Osteocyte (in vitro differentiated cells): ENCODE results near the gene DENND2A. TPM values are rescaled to one million over a fixed set of nuclear protein-coding genes. Genes with fewer than 3 reads are reported as not detected.
A peak's percentile ranks its signal among the peaks of the same experiment; 100 is the strongest.

Experiments used
- DNase-seq: peaks from one replicate; pipeline ENCODE4 v3.0.0; 2021; ENCODE audit warnings: mixed read lengths; ENCODE audit not compliant: unreplicated experiment; ENCODE audit errors: extremely low spot score
- H3K27ac Mint-ChIP-seq: one replicate; pipeline ENCODE4 v1.8.0; 2021; ENCODE audit warnings: mild to moderate bottlenecking, mixed read lengths; ENCODE audit not compliant: unreplicated experiment
- H3K27me3 Mint-ChIP-seq: one replicate; pipeline ENCODE4 v1.8.0; 2021; ENCODE audit warnings: mixed read lengths; ENCODE audit not compliant: unreplicated experiment
- H3K36me3 Mint-ChIP-seq: one replicate; pipeline ENCODE4 v1.8.0; 2021; ENCODE audit warnings: mixed read lengths; ENCODE audit not compliant: unreplicated experiment
- H3K4me1 Mint-ChIP-seq: one replicate; pipeline ENCODE4 v1.8.0; 2021; ENCODE audit warnings: mixed read lengths; ENCODE audit not compliant: unreplicated experiment
- H3K4me3 Mint-ChIP-seq: one replicate; pipeline ENCODE4 v1.8.0; 2021; ENCODE audit warnings: mild to moderate bottlenecking, moderate library complexity, mixed read lengths; ENCODE audit not compliant: unreplicated experiment
- H3K9me3 Mint-ChIP-seq: one replicate; pipeline ENCODE4 v1.8.0; 2021; ENCODE audit warnings: mixed read lengths; ENCODE audit not compliant: unreplicated experiment
- total RNA-seq: library from RNA; stranded (reverse); gene quantifications from 2 replicates; pipeline ENCODE4 v1.2.1, GENCODE V29; 2021
- TF ChIP-seq, protein P1 (sequence below): fragments of 200-600 bp; sonication (generic); IDR thresholded peaks from 2 replicates; pipeline ENCODE4 v1.5.0; 2021; ENCODE audit warnings: antibody characterized with exemption, mild to moderate bottlenecking, moderate library complexity

DENND2A gene
- total RNA-seq, 1 donor from 2014 or later, result 53.3 TPM

DNA sequence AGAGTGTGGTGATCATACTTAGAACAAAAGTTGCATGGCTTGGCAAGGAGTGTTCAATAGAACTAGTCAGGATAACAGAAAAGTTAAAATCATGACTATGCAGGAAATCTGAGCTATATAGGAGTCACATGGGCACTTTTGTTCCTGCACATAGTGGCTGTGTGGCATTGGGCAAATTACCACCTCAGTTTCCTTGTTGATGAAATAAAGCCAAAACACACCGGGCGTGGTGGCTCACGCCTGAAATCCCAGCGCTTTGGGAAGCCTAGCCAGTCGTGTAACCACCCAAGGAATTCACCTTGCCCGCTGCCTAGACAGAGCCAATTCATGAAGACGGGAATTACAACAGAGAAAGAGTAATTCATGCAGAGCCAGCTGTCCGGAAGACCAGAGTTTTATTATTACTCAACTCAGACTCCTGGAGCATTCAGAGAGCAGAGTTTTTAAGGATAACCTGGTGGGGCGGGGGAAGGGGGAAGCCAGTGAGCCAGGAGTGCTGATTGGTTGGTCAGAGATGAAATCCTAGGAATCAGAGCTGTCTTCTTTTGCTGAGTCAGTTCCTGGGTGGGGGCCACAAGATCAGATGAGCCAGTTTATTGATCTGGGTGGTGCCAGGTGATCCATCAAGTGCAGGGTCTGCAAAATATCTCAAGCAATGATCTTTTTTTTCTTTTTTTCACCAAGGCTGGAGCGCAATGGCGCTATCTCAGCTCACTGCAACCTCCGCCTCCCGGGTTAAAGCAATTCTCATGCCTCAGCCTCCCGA, 154.9 kb downstream of the DENND2A start:
- DNase-seq, result no peak
- H3K4me3 Mint-ChIP-seq, result no peak overlapping the region
- H3K9me3 Mint-ChIP-seq, result no peaks in the 10 kb centered on the region
- H3K4me1 Mint-ChIP-seq, result peaks cover 6% of the 10 kb centered on the region
- TF ChIP-seq, protein P1, sequence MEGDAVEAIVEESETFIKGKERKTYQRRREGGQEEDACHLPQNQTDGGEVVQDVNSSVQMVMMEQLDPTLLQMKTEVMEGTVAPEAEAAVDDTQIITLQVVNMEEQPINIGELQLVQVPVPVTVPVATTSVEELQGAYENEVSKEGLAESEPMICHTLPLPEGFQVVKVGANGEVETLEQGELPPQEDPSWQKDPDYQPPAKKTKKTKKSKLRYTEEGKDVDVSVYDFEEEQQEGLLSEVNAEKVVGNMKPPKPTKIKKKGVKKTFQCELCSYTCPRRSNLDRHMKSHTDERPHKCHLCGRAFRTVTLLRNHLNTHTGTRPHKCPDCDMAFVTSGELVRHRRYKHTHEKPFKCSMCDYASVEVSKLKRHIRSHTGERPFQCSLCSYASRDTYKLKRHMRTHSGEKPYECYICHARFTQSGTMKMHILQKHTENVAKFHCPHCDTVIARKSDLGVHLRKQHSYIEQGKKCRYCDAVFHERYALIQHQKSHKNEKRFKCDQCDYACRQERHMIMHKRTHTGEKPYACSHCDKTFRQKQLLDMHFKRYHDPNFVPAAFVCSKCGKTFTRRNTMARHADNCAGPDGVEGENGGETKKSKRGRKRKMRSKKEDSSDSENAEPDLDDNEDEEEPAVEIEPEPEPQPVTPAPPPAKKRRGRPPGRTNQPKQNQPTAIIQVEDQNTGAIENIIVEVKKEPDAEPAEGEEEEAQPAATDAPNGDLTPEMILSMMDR, result no peak
- peaks cover 8% of the 10 kb centered on the region for H3K27me3 Mint-ChIP-seq
- H3K36me3 Mint-ChIP-seq, result no peaks in the 10 kb centered on the region
- no peak overlapping the region for H3K27ac Mint-ChIP-seq

DNA sequence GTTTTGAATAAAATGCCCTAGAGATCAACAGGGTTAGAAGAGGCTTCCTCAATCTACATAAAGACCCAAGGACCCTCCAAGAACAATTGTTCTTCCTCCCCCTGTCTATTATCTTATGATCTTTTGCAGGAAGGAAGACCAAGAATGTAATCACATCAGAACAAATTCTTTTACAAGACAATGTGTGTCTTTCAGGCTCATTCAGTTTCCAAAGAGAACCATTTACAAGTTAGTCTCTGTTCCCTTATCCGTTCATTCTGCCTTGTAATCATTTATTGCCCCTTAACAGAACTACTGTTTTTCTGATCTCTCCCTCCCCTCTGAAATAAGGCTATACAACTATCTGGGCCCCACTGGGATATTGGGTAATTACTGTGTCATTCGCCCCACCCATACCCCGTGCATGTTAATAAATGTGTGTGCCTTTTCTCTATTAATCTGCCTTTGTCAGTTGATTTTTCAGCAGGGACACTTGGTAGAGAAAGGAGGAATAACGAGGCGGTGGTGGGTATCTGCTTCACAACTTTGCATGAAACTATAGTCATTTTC, 155.6 kb downstream of the DENND2A start:
- no peak for DNase-seq
- H3K9me3 Mint-ChIP-seq, result no peaks in the 10 kb centered on the region
- H3K27me3 Mint-ChIP-seq, result peaks cover 8% of the 10 kb centered on the region
- peaks cover 6% of the 10 kb centered on the region for H3K4me1 Mint-ChIP-seq
- H3K36me3 Mint-ChIP-seq, result no peaks in the 10 kb centered on the region
- H3K4me3 Mint-ChIP-seq, result no peak overlapping the region
- no peak overlapping the region for H3K27ac Mint-ChIP-seq
- TF ChIP-seq, protein P1, result no peak

DNA sequence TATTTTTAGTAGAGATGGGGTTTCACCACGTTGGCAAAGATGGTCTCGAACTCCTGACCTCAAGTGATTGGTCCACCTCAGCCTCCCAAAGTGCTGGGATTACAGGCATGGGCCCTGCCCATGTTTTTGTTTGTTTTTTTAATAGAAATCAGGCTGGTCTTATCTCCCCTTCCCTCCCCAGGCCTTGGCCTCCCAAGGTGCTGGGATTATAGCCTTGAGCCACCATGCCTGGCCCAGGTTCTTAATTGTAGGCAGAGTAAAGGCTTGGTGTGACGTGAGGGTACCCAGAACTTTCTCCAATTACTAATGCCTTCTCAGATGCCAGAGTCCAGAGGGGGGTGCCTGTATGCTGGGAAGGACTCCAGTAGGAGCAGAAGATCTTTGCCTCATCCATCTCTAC, 156.1 kb downstream of the DENND2A start:
- TF ChIP-seq, protein P1, result no peak
- Mint-ChIP-seq H3K27me3 (peaks cover 8% of the 10 kb centered on the region), H3K27ac (no peak overlapping the region), H3K4me3 (no peak overlapping the region), H3K4me1 (peaks cover 6% of the 10 kb centered on the region), H3K9me3 (no peaks in the 10 kb centered on the region), H3K36me3 (no peaks in the 10 kb centered on the region)
- DNase-seq, result no peak

DNA sequence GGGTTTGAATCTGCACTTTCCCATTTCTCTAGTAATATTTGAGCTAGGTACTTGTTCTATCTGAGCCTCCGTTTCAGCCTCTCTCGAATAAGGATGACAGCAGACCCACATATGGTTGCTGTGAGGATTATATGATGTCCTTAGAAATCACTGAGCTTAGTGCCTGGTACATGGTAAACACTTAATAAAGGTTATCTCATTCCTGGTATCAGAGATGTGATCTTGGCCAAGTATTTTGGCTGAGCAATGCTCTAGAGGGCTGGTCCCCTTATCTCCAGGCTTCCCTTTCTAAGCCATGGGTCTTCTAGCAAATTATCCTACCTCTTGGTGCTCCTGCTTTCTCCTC, 160.9 kb downstream of the DENND2A start:
- peaks cover 27% of the 10 kb centered on the region for H3K4me1 Mint-ChIP-seq
- peak overlapping the region; percentile 92 for H3K27ac Mint-ChIP-seq
- no peaks in the 10 kb centered on the region for H3K36me3 Mint-ChIP-seq
- H3K27me3 Mint-ChIP-seq, result peaks cover 3% of the 10 kb centered on the region
- TF ChIP-seq, protein P1, result no peak
- DNase-seq, result no peak
- H3K4me3 Mint-ChIP-seq, result peak overlapping the region; percentile 98
- H3K9me3 Mint-ChIP-seq, result no peaks in the 10 kb centered on the region

DNA sequence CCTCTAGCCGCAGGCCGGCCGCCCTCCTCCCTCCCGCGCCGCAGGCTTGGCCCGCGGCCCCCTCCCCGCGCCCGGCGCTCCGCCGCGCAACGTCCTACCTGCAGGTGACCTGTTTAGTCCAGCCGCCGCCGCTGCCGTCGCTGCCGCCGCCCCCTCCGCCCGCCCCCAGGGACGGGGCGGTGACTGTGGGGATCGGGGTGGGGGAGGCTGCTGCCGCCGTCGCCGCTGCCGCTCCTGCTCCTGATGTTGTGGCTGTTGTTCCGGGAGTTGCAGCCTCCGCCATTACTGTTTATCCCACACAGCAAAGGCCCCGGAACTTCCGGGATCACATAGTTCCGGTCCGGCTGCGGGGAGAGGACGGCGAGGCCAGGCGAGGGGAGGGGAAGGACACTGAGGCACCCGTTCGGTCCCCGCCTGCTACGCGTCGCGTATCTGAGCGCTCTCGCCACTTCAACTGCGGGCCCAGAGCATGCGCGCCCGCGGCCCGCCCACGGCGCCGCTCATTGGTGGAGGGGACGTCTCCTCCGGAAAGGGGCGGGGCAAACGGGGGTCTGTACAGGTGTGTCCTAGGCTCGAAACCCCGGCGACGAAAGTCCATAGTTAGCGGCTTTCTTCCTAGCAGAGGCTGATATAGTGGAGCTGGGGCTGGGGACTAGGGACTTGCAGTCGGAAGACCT, 161.4 kb downstream of the DENND2A start, which contains the start of gene MKRN1:
TSS of gene MKRN1 (minus strand) at position 444 of the 677 bp plus-strand sequence. CDS start at position 283, 161 bp downstream.
- DNase-seq, result peak; percentile 96
- TF ChIP-seq, protein P1, result no peak
- no peaks in the 10 kb centered on the region for H3K27me3 Mint-ChIP-seq
- H3K4me3 Mint-ChIP-seq, result peak within 1 kb of the TSS; percentile 98
- H3K27ac Mint-ChIP-seq, result peak within 1 kb of the TSS; percentile 92
- H3K4me1 Mint-ChIP-seq, result peaks cover 27% of the 10 kb centered on the region
- H3K36me3 Mint-ChIP-seq, result no peaks in the 10 kb centered on the region
- no peaks in the 10 kb centered on the region for H3K9me3 Mint-ChIP-seq
